DMS114 treated with DMSO at 0.1 percent for 48 hours (cell line): Measurements from ENCODE around the gene ADCY1.

Experiments
- DNase-seq: peaks from one replicate; lab custom pipeline; 2025; ENCODE audit not compliant: unreplicated experiment; lab: John Stamatoyannopoulos, UW

Gene ADCY1

DNA sequence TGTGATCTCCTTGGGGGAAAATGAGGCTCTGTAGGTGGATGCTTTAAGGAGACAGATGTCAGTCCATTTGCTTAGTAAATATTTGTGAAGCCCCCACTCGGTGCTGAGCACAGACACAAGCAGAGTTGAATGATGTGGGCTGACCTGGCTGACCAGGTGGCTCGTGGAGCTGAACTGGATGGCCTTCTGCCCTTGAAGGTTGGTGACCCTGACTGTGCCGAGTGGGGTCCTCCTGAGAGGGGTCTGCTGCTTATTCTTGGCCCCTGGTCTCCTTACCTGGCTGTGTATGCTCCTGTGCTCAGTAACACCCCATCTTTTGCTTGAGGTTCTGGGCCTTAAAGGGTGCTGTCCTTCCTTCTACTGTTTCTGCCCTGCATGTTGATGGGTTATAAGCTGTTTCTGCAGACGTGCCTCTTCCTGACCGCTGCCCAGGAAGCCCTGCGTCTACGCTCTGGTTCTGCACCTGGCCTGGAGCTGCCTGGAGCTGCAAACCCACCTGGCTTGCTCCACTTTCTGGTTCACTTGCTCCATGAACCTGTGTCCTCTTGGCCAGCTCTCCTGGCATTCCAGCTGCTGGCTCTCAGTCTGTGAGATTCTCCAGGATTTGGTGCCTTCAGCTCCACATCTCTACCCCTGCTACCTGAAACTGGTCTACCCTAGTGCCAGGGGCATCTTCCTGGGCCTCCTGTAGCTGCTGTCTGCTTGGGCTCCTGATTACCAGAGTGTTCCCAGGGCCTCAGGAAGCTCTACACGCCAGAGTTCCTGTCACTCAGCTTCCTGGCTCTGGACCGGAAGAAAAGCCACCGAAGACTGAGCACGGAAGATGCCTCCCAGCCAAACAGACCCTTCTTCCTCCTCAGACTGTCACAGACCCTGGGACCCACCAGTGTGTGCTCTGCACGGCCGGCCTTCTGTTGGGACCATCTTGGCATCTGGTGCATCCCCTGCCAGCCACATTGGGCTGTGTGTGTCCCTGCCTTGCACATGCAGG, 76.5 kb downstream of the ADCY1 start:
- DNase-seq, result no peak

DNA sequence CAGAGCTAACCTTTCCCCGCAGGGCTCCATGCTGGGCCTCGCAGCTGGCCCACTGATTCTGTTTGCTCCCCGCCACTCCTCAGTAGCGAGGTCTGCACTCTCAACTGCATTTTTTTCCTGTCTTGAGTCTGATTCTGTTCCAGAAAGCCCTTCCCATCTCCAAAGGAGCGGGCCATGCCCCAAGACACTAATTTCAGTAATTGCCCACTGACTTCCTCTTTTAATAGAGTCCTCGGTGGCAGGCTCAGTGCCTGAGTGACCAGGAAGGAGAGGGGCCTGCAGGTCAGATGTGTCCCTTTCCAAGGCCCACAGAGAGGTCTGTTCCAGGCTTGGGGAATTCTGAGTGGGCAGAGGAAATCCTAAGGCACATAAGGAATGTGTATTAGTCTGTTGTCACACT, 77.4 kb downstream of the ADCY1 start:
- DNase-seq, result no peak

DNA sequence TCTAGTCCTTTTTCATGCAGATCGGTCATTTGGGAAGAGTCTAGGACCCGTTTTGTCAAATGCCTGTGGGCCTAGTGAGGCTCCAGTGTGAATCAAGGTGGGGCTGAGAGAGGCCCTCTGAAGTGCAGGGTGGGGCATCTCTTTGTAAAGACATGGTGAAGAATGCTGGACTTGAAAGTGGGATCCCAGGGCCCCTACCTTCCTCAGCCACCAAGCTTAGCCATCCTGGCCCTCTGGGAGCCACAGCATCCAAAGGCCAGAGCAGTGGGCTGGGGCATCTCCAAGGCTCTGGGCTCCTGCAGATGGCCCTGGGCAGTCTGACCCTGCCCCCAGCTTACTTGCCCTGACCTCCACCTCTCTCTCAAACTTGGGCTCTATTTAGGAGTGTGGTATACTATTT, 78.5 kb downstream of the ADCY1 start:
- no peak for DNase-seq

DNA sequence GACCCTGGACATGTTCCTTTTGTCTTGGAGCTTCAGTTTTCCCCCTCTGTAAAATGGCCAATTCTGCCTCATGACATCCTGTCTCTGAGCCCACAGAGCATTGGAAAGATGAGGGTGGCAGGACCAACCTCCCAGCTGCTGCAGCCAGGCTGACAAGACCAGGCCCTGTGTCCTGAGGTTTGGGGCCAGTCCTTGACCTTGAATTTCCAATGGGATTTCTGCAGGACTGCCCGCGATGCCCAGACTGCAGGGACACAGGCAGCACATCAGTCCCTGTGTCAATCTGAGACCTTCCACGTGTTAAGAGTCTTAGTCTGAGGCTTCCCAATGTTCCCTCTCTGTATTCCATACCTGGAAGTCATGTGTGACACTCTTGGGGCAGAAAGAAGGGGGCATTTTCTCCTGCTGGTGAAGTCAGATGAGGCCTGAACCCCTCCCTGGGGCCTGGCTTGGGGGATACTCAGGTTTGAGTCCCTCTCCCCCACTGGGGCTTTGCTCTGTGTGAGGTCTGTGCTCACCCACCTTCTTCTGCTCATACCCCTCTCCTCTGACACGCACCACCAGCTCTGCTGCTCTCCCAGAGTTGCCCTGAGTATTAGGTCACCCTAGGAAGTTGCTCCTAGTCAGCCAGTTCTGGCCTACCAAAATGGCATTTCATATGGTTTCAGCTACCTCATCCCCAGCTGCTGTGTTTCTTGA, 79.2 kb downstream of the ADCY1 start:
- DNase-seq, result no peak

DNA sequence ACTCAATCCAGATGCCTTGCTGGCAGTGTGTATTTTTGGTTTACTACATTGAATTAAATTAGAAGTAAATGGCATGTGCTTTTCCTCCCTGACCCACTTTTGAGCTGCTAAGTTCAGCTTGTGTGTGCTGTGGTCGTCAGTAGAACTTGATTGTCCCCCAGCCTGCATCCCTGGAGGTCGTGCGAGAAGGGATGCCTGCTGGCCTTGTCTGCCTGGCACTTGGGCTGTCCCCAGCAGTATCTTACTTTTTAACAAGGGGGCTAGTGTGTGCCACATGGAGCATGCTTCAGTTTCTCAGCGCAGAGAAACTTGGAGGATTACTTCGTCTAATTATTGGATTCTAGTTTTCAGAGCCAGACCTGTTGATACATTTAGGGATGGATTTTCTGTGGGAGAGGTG, 80.2 kb downstream of the ADCY1 start:
- no peak for DNase-seq

DNA sequence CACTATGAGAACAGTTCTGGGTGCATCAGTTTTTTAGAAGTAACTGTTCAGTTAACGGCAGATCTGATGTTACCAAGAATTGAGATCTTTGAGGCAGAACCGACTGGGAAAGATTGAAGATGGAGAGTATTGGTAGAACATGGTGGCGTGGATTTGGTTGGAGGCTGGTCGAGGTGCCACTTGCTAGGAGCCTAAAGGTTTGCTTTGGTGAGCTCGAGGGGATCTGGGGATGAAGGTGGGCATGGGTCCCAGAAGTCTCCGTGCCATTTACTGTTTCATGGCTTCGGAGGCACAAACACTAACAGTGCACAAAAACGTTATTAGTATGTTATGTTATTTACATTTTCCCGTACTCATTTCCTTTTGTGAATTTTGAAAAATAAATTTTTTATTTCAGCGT, 81.4 kb downstream of the ADCY1 start:
- DNase-seq, result no peak

DNA sequence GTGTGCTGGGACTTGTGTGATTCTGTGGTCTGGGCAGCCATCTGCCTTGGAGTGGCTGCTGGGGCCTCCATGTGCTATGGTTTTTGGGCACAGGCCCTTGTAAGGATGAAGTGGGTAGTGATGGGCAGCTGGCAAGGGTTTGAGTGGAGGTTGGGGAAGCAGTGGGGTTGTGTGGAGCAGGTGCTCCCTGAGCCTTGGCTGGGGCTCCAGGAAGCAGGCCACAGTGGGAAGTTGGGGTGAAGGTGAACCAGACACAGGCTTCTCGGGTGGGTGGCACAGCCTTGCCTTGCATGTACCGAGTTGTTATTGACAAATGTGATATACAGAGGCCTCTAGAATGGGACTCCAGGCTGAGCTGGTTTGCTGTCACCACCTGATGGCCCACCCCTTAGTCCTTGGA, 82.3 kb downstream of the ADCY1 start:
- DNase-seq, result no peak

DNA sequence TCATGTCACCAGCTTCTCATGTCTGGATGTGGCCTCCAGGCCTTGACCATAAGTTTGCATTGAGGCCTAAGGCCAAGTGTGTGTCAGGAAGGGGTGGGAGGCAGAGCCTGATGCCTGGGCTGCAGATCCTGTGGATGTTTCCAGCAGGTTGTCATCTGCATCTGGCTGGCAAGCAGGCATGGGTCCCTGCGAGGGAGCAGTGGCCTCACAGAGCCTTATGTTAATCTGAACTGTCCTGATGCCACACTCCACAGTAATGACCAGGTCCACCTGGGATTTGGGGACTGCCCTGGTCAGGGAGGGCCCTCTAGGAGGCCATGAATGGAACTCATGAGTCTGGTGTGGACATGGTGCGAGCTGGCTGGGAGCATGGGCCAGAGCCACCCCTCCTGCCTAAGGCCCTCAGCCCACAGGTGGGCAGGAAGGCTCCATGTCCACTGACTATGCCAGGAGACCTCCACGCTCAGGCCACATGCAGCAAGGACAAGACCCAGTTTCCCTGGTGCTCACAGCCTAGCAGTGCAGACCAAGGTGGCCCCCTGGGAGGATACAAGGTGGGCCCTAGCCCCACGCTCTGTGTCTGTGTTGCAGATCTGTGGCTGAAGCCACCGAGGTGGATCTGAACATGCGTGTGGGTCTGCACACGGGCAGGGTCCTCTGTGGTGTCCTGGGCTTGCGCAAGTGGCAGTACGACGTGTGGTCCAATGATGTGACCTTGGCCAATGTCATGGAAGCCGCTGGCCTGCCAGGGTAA, 83.1 kb downstream of the ADCY1 start:
- no peak for DNase-seq

DNA sequence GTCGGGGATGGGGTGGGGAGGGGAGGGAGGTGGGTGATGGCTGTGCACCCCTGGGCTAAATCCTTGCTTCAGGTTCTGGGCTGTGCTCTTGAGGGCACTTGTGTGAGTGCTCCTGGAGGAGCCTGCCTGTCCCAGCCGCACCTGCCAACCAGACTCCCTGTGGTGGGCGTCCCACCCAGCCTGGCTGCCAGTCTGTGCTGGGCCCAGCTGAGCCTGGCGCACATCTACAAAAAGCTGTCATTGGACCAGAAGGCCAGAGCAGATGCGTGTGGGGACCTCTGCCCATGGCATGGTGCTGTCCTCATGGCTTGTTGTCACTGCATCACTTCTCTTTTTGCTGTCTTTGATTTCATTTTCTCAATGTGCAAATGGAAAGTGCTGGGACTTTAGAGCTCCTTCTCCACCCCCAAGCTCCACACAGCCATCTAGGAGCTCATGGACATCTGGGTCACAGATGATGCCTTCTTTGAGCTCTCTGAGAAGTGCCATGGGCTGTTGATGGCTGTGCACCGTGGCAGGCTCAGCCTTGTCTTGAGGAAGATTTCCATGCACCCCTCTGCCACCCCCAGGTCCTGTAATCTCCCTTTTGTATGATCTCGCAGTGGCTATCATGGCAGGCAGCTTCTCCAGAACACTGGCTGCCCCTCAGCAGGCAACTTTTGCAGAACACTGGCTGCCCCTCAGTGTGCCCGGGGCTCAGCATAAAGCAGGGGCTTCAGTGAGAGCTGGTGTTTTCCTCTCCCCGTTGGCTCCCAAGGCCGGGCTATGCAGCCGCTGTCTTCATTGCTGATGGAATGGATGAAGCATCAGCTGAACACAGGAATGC, 83.9 kb downstream of the ADCY1 start:
- DNase-seq, result no peak

DNA sequence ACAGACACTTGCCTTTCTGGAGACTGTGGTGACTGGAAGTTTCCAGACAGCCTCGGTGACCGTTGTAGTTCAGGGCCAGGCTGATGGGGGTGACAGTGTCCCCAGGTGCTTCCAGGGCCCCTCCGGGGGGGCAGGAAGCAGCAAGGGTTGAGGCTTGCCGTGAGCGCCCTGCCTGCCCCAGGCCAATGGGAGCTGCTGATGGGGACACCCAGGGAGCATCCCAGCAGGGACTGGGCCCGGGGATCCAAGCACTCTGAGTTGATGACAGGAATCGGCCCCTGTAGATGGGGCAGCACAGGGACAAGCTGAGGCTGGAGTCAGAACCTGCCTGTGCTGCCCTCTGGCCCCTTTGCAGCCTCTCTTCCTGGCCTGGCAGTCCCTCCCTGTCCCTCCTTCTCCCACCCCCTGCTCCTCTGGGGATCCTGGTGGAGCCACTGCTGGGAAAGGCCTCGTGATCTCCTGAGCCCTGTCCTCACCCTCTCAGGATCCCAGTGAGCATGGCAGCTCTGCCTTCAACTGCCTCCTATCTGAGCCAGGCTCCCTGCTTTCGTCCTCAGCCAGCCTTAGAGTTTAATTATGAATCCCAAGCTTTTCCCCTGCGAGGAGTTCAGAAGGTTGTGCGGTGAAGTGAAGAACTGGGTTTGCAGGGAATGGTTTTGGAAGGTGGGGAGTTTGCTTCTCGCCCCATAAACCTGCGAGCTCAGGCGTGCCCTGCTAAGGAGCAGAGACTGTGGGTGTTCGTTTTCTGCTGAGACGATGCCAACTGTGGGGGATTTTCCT, 84.7 kb downstream of the ADCY1 start:
- no peak for DNase-seq

DNA sequence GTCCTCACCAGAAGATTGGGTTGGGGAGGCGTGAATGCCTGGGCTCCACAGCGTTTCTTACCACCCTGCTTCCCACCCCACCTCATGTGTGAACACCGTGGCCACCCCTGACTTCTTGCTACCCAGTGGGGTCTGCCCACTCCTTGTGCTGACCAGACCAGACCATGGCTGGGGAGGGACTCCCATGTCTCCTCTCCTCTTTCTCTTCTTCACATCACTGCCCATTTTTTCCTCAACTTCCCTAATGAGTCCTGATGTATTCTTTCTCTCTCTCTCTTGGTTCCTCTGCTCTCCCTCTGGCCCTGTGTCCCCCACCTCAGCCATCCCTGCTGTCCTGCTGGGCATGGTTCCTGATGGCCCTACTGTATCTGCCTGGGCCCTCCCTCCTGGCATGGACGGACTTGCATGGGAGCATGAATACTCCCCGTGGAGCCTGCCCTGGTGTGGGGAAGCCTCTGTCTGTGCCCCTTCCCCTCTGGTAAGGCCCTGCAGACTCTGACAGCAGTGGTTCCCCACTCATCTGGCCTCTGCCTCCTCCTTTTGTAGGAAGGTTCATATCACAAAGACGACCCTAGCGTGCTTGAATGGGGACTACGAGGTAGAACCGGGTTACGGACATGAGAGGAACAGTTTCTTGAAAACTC, 85.5 kb downstream of the ADCY1 start:
- DNase-seq, result no peak

DNA sequence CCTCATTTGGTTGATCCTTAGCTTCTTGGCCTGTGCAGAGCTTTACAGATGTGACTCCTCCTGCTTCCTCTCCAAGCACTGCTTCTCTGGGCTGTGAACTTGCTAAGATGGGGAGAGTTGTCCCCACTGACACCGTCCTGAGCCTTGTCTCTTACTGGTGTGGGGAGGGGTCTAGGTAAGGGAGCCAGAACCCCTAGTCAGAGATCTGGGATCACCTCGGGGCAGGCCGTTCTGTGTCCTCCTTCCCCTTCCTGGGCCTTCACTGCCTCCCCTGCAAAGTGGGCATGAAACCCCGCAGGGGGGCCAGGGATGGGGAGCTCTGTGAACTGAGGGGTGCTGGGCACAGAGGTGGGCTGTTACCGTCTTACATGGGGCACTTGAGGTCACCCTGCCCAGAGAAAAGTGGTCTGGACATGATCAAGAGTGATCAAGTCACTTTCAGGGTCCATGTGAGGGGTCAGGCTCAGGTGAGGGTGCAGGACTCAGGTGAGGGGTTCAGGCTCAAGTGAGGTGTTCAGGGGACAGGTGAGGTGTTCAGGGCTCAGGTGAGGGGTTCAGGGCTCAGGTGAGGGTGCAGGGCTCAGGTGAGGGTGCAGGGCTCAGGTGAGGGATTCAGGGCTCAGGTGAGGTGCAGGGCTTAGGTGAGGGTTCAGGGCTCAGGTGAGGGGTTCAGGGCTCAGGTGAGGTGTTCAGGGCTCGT, 86.2 kb downstream of the ADCY1 start:
- DNase-seq, result no peak

DNA sequence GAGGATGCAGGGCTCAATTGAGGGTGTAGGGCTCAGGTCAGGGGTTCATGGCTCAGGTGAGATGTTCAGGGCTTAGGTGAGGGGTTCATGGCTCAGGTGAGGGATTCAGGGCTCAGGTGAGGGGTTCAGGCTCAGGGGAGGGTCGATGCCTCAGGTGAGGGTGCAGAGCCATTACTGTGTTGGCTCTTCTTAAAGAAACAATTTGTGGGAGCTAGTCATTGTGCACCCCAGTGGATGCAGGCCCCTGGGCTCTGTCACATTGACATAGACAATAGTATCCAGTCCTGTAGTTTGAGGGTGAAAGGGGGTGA, 86.7 kb downstream of the ADCY1 start:
- DNase-seq, result no peak

DNA sequence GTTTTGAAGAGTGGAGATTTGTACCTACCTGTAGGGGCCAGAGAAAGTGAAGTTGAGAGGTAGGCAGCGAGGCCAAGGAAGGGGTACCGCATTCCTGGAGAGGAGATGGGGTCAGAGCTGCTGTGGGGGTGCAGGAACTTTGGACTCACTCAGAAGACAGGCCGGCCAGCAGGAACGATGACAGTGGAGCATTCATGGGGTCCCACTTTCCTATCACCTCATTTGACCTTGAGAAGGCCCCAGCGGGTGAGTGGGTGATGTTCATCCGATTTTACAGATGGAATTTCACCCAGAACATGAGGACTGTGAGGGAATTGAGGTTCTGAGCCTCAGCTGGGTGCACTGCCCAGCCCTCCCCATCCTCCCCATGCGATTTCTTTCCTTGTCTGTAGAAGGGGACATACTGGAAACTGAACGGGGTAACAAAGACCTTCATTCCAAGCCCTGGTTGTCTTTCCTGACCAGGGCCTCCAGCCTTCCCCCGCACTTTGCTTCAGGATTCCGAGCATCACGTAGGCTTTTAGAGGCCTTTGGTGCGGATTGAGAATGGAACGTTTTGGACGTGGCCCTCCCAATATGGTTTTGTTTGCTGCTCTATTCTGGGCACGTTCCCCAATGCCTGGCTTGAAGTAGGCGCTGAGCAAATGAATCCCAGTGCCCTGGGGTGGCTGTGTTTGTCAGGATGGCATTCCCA, 87.3 kb downstream of the ADCY1 start:
- no peak for DNase-seq

DNA sequence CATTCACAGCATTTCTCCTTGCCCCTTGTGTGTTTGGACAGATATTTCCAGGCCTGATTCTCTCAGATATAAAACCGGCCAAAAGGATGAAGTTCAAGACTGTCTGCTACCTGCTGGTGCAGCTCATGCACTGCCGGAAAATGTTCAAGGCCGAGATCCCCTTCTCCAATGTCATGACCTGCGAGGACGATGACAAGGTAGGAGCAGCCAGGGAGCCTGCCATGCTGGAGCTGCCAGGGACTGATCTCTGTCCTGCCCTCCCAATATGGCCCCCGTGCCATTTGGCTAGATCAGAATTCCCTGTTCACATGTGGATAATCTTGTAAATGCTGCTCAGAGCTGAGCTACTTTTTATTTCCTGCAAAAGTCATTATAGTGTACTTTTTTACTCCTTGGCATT, 87.8 kb downstream of the ADCY1 start:
- DNase-seq, result no peak

DNA sequence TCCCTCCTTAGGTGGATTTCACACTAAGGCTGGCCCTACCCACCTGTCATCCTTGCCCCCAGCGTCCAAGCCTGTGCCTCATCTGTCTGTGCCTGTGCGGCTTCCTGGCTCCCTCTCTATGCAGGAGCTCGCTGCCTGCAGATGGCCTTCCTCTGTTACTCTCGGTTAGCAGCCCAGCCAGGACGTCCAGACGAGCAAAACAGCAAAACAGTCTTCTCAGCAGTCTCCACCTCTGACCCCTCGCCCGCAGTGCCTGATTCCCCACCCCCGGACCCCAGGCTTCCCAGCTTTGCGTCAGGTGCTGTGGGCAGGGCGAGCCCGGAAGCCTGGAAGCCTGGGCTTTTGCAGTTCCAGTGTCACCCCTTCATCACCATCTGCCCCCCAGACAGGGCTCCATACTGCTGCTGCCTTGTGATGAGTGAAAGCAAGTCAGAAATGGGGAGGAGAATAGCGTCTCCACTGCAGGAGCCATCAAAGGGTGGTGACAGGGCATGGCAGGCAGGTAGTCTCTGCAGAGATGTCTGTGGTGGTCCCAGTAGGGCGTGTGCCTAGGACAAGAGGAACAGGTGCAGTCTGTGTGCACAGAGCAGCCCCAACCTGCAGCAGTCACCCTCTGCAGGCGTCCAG, 88.5 kb downstream of the ADCY1 start:
- no peak for DNase-seq

DNA sequence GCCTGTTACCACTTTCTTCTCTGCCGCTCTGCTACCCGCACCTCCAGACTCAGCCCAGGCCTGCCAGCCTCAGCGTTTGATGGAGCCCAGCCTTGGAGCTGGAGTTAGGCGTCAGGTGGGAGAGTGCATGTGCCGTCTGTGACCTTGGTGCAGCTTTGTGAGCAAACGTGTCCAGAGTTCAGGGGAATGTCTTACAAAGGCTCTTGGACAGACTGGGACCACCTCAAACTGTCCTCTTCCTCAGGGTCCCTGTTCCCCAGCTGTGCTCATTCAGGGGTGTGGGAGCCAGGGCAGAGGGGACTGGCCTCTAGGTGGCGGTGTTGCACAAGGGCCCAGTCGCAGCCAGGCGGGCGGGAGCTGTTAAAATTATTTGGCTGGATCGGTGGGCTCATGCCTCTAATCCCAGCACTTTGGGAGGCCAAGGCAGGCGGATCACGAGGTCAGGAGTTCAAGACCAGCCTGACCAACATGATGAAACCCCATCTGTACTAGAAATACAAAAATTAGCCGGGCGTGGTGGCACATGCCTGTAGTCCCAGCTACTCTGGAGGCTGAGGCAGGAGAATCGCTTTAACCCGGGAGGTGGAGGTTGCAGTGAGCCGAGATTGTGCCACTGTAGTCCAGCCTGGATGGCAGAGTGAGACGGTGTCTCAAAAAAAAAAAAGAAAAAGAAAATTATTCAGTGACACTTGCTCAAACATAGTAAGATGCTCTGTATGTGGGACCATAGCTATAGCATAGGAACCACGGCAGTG, 89.2 kb downstream of the ADCY1 start:
- DNase-seq, result no peak
